ENCODE data around the gene RHOB.

The RHOB gene

GRCh38 chr2:20471148-20471547, 24.3 kb downstream of the RHOB start:
- no peak for ATAC-seq
- TF ChIP-seq TCF4 (CRISPR knock-in tag; IDR thresholded peaks at IDR 0.05; ENCODE audit: borderline replicate concordance), result no peak
- TF ChIP-seq ZFP3 (CRISPR knock-in tag; IDR thresholded peaks at IDR 0.05), result no peak
- TF ChIP-seq PPARA (CRISPR knock-in tag; IDR thresholded peaks at IDR 0.05; ENCODE audit: borderline replicate concordance), result no peak
- TF ChIP-seq ARNTL (CRISPR knock-in tag; IDR thresholded peaks at IDR 0.05; ENCODE audit: borderline replicate concordance, low read depth), result no peak
- TF ChIP-seq ZC3H10 (CRISPR knock-in tag; IDR thresholded peaks at IDR 0.05), result no peak
- TF ChIP-seq ZFP30 (CRISPR knock-in tag; IDR thresholded peaks at IDR 0.05), result no peak
- TF ChIP-seq CSRNP3 (CRISPR knock-in tag; IDR thresholded peaks at IDR 0.05), result no peak

GRCh38 chr2:20471902-20472559, 25.2 kb downstream of the RHOB start:
- no peak for ATAC-seq
- TF ChIP-seq ISL1 (CRISPR knock-in tag; IDR thresholded peaks at IDR 0.05) (no peak), SNAI2 (CRISPR knock-in tag; IDR thresholded peaks at IDR 0.05) (no peak), ZC3H10 (CRISPR knock-in tag; IDR thresholded peaks at IDR 0.05) (no peak), ZNF70 (CRISPR knock-in tag; IDR thresholded peaks at IDR 0.05) (no peak), ARNTL (CRISPR knock-in tag; IDR thresholded peaks at IDR 0.05; ENCODE audit: borderline replicate concordance, low read depth) (no peak), GLIS3 (CRISPR knock-in tag; IDR thresholded peaks at IDR 0.05) (no peak), ESRRG (CRISPR knock-in tag; IDR thresholded peaks at IDR 0.05) (no peak), CSRNP3 (CRISPR knock-in tag; IDR thresholded peaks at IDR 0.05) (no peak)

DNA sequence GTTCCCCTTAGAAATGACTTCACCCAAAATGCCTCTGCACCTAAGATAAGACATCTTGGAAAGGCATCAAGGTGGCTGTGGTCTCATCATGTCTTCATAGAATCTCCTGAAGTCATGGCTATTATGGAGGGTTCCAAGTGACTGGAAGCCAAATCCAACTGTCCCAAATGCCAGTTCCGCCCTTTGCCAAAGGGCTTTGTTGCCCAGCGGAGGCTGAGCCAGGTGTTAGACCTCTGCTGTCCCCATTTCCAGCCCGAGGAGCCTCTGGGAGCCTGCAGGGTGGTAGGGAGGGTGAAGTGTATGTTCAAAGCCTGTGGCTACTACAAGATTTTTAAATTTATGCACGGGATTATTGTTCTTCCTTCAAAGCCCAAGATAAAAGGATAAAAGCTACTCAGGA, 25.7 kb downstream of the RHOB start:
- no peak for ATAC-seq
- TF ChIP-seq, protein P1, sequence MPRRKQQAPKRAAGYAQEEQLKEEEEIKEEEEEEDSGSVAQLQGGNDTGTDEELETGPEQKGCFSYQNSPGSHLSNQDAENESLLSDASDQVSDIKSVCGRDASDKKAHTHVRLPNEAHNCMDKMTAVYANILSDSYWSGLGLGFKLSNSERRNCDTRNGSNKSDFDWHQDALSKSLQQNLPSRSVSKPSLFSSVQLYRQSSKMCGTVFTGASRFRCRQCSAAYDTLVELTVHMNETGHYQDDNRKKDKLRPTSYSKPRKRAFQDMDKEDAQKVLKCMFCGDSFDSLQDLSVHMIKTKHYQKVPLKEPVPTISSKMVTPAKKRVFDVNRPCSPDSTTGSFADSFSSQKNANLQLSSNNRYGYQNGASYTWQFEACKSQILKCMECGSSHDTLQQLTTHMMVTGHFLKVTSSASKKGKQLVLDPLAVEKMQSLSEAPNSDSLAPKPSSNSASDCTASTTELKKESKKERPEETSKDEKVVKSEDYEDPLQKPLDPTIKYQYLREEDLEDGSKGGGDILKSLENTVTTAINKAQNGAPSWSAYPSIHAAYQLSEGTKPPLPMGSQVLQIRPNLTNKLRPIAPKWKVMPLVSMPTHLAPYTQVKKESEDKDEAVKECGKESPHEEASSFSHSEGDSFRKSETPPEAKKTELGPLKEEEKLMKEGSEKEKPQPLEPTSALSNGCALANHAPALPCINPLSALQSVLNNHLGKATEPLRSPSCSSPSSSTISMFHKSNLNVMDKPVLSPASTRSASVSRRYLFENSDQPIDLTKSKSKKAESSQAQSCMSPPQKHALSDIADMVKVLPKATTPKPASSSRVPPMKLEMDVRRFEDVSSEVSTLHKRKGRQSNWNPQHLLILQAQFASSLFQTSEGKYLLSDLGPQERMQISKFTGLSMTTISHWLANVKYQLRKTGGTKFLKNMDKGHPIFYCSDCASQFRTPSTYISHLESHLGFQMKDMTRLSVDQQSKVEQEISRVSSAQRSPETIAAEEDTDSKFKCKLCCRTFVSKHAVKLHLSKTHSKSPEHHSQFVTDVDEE (CRISPR knock-in tag; IDR thresholded peaks at IDR 0.05), result no peak
- TF ChIP-seq PATZ1 (CRISPR knock-in tag; IDR thresholded peaks at IDR 0.05; ENCODE audit: borderline replicate concordance) (no peak), TCF4 (CRISPR knock-in tag; IDR thresholded peaks at IDR 0.05; ENCODE audit: borderline replicate concordance) (no peak), PPARA (CRISPR knock-in tag; IDR thresholded peaks at IDR 0.05; ENCODE audit: borderline replicate concordance) (no peak), GLIS3 (CRISPR knock-in tag; IDR thresholded peaks at IDR 0.05) (no peak), ISL1 (CRISPR knock-in tag; IDR thresholded peaks at IDR 0.05) (no peak), ZFP30 (CRISPR knock-in tag; IDR thresholded peaks at IDR 0.05) (no peak), ESRRG (CRISPR knock-in tag; IDR thresholded peaks at IDR 0.05) (no peak), ZNF8 (CRISPR knock-in tag; IDR thresholded peaks at IDR 0.05) (no peak), ARNTL (CRISPR knock-in tag; IDR thresholded peaks at IDR 0.05; ENCODE audit: borderline replicate concordance, low read depth) (no peak), POU6F1 (CRISPR knock-in tag; IDR thresholded peaks at IDR 0.05; ENCODE audit: borderline replicate concordance, low read depth) (no peak), TOX (CRISPR knock-in tag; IDR thresholded peaks at IDR 0.05; ENCODE audit: borderline replicate concordance) (no peak), BACH2 (CRISPR knock-in tag; IDR thresholded peaks at IDR 0.05; ENCODE audit: borderline replicate concordance) (no peak), ZNF565 (CRISPR knock-in tag; conservative IDR thresholded peaks at IDR 0.05; ENCODE audit: low read depth) (no peak), OSR1 (CRISPR knock-in tag; IDR thresholded peaks at IDR 0.05) (no peak), ZC3H10 (CRISPR knock-in tag; IDR thresholded peaks at IDR 0.05) (no peak), SNAI2 (CRISPR knock-in tag; IDR thresholded peaks at IDR 0.05) (no peak)
- TF ChIP-seq, protein P2, sequence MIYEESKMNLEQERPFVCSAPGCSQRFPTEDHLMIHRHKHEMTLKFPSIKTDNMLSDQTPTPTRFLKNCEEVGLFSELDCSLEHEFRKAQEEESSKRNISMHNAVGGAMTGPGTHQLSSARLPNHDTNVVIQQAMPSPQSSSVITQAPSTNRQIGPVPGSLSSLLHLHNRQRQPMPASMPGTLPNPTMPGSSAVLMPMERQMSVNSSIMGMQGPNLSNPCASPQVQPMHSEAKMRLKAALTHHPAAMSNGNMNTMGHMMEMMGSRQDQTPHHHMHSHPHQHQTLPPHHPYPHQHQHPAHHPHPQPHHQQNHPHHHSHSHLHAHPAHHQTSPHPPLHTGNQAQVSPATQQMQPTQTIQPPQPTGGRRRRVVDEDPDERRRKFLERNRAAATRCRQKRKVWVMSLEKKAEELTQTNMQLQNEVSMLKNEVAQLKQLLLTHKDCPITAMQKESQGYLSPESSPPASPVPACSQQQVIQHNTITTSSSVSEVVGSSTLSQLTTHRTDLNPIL (CRISPR knock-in tag; IDR thresholded peaks at IDR 0.05; ENCODE audit: low read depth), result no peak

Data from SK-N-SH treated with all-trans-retinoic acid at 6 μM for 48 hours (cell line).